Neural cell (in vitro differentiated cells): ENCODE data around the gene MCTP2. TPM values are rescaled to one million over a fixed set of nuclear protein-coding genes. Genes with fewer than 3 reads are reported as not detected.

ENCODE experiments used
- H2AFZ ChIP-seq: fragments of 200-600, 300-800 bp; sonication (generic), shearing (Covaris generic); 2 replicates; pipeline ENCODE4 v1.6.0; 2014; ENCODE audit warnings: low read depth, mild to moderate bottlenecking, antibody characterized with exemption, low read length, moderate library complexity
- H3F3A ChIP-seq: fragments of 200-600 bp; shearing (Covaris generic); 2 replicates; pipeline ENCODE4 v1.6.1; 2016; ENCODE audit warnings: mild to moderate bottlenecking, moderate library complexity, mixed read lengths, antibody characterized with exemption, low read length; ENCODE audit not compliant: insufficient read depth, poor library complexity, severe bottlenecking
- H3K27ac ChIP-seq: fragments of 200-600, 300-800 bp; sonication (generic), shearing (Covaris generic); 2 replicates; pipeline ENCODE4 v1.5.1; 2014; ENCODE audit warnings: mild to moderate bottlenecking, low read length, moderate library complexity
- H3K27me3 ChIP-seq: fragments of 300-800, 200-600 bp; sonication (generic), shearing (Covaris generic); 2 replicates; pipeline ENCODE4 v1.6.0; 2014; ENCODE audit warnings: mild to moderate bottlenecking, low read depth, low read length, moderate library complexity; ENCODE audit not compliant: insufficient read depth
- H3K36me3 ChIP-seq: fragments of 300-800, 200-600 bp; sonication (generic), shearing (Covaris generic); 2 replicates; pipeline ENCODE4 v1.5.1; 2014; ENCODE audit warnings: mild to moderate bottlenecking, antibody characterized with exemption, low read length, moderate library complexity; ENCODE audit not compliant: insufficient read depth
- H3K4me2 ChIP-seq: fragments of 300-800, 200-600 bp; sonication (generic), shearing (Covaris generic); 2 replicates; pipeline ENCODE4 v1.6.0; 2014; ENCODE audit warnings: mild to moderate bottlenecking, low read length
- H3K4me3 ChIP-seq: fragments of 300-800, 200-600 bp; sonication (generic), shearing (Covaris generic); 2 replicates; pipeline ENCODE4 v1.5.1; 2014; ENCODE audit warnings: mild to moderate bottlenecking, low read length, moderate library complexity
- H3K79me2 ChIP-seq: fragments of 200-600 bp; shearing (Covaris generic); replicated peaks from 2 replicates; pipeline ENCODE4 v1.6.0; 2014; ENCODE audit warnings: mild to moderate bottlenecking, low read length, moderate library complexity; ENCODE audit not compliant: insufficient read depth
- H3K9ac ChIP-seq: fragments of 300-800, 200-600 bp; sonication (generic), shearing (Covaris generic); 2 replicates; pipeline ENCODE4 v1.6.1; 2016; ENCODE audit warnings: mild to moderate bottlenecking, low read length, mixed read lengths
- H3K9me2 ChIP-seq: fragments of 200-600 bp; shearing (Covaris generic); 2 replicates; pipeline ENCODE4 v1.6.1; 2016; ENCODE audit warnings: mild to moderate bottlenecking, low read length, mixed read lengths; ENCODE audit not compliant: insufficient read depth
- H3K9me3 ChIP-seq: fragments of 200-600, 300-800 bp; sonication (generic), shearing (Covaris generic); 2 replicates; pipeline ENCODE4 v1.6.1; 2016; ENCODE audit warnings: mild to moderate bottlenecking, mixed run types, low read length, moderate library complexity, mixed read lengths
- H4K20me1 ChIP-seq: fragments of 200-600 bp; shearing (Covaris generic); 2 replicates; pipeline ENCODE4 v1.6.1; 2016; ENCODE audit warnings: mild to moderate bottlenecking, mixed run types; ENCODE audit not compliant: insufficient read depth
- EP300 ChIP-seq: fragments of 450-650 bp; conservative IDR thresholded peaks from 2 replicates; pipeline ENCODE4 v1.6.1; 2014; ENCODE audit warnings: antibody characterized with exemption, mild to moderate bottlenecking, moderate library complexity; ENCODE audit not compliant: poor library complexity, severe bottlenecking
- EZH2 ChIP-seq: fragments of 200-600, 300-800 bp; shearing (Covaris generic), sonication (generic); IDR thresholded peaks from 2 replicates; pipeline ENCODE4 v1.6.1; 2014; ENCODE audit warnings: antibody characterized with exemption, low read length, borderline replicate concordance, mild to moderate bottlenecking; ENCODE audit not compliant: insufficient read depth, poor library complexity, severe bottlenecking
- MXI1 ChIP-seq: fragments of 450-650 bp; conservative IDR thresholded peaks from 2 replicates; pipeline ENCODE4 v1.6.1; 2014; ENCODE audit warnings: antibody characterized with exemption, mild to moderate bottlenecking; ENCODE audit not compliant: poor library complexity, severe bottlenecking
- POLR2AphosphoS5 ChIP-seq: IDR thresholded peaks from 2 replicates; pipeline ENCODE4 v1.6.1; 2012
- RAD21 ChIP-seq: fragments of 450-650 bp; conservative IDR thresholded peaks from 2 replicates; pipeline ENCODE4 v1.6.1; 2014; ENCODE audit warnings: antibody characterized with exemption, mild to moderate bottlenecking, moderate library complexity
- SMC3 ChIP-seq: fragments of 450-650 bp; conservative IDR thresholded peaks from 2 replicates; pipeline ENCODE4 v1.6.1; 2014; ENCODE audit warnings: antibody characterized with exemption, mild to moderate bottlenecking, moderate library complexity; ENCODE audit not compliant: poor library complexity
- TAF1 ChIP-seq: IDR thresholded peaks from 2 replicates; pipeline ENCODE4 v1.6.1; 2012; ENCODE audit warnings: low read depth
- polyA plus RNA-seq: library from polyadenylated mRNA; depleted of rRNA; stranded (reverse); fragments of >200 nt; gene quantifications from 2 replicates; pipeline ENCODE4 v1.2.3, GENCODE V29; 2014
- TF ChIP-seq, protein P1 (sequence below): fragments of 450-650 bp; IDR thresholded peaks from 2 replicates; pipeline ENCODE4 v1.5.1; 2014; ENCODE audit warnings: antibody characterized with exemption, mild to moderate bottlenecking, moderate library complexity; ENCODE audit not compliant: poor library complexity, severe bottlenecking
- TF ChIP-seq, protein P2 (sequence below): IDR thresholded peaks from 2 replicates; pipeline ENCODE4 v1.6.1; 2012; ENCODE audit warnings: borderline replicate concordance

Gene MCTP2
- polyA plus RNA-seq, 1 donor from 2014 or later = not detected

DNA sequence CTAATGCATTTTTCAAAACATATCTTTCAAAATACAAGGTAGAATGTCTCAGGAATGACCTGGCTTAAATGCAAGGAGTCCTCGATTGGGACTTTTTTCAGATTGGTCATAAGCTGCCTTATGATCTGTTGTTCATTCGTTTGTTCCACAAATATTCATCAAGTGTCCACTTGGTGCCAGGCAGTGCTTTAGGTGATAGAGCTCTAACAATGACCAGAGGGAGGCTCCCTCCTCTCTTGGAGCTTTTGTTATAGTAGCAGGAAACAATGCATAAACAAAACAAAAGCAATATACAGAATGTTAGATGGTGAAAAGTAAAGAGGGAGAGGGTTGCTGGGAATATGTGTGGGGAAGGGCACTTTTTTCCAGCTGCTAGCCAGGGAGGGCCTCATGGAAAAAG lies 156.1 kb downstream of the MCTP2 start:
- H3K9me3 ChIP-seq = no peaks in the 10 kb centered on the region
- H3F3A ChIP-seq = no peaks in the 10 kb centered on the region
- H3K27me3 ChIP-seq = no peaks in the 10 kb centered on the region
- H3K9ac ChIP-seq = no peak overlapping the region
- no peak overlapping the region for H3K4me3 ChIP-seq
- H3K27ac ChIP-seq = no peak overlapping the region
- no peak overlapping the region for H3K4me2 ChIP-seq
- no peak overlapping the region for H2AFZ ChIP-seq
- no peaks in the 10 kb centered on the region for H3K36me3 ChIP-seq
- H4K20me1 ChIP-seq = no peaks in the 10 kb centered on the region
- TF ChIP-seq TAF1 (no peak), EP300 (no peak), EZH2 (no peak), MXI1 (no peak), RAD21 (no peak), POLR2AphosphoS5 (no peak), SMC3 (no peak)
- TF ChIP-seq, protein P1, sequence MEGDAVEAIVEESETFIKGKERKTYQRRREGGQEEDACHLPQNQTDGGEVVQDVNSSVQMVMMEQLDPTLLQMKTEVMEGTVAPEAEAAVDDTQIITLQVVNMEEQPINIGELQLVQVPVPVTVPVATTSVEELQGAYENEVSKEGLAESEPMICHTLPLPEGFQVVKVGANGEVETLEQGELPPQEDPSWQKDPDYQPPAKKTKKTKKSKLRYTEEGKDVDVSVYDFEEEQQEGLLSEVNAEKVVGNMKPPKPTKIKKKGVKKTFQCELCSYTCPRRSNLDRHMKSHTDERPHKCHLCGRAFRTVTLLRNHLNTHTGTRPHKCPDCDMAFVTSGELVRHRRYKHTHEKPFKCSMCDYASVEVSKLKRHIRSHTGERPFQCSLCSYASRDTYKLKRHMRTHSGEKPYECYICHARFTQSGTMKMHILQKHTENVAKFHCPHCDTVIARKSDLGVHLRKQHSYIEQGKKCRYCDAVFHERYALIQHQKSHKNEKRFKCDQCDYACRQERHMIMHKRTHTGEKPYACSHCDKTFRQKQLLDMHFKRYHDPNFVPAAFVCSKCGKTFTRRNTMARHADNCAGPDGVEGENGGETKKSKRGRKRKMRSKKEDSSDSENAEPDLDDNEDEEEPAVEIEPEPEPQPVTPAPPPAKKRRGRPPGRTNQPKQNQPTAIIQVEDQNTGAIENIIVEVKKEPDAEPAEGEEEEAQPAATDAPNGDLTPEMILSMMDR = no peak
- TF ChIP-seq, protein P2, sequence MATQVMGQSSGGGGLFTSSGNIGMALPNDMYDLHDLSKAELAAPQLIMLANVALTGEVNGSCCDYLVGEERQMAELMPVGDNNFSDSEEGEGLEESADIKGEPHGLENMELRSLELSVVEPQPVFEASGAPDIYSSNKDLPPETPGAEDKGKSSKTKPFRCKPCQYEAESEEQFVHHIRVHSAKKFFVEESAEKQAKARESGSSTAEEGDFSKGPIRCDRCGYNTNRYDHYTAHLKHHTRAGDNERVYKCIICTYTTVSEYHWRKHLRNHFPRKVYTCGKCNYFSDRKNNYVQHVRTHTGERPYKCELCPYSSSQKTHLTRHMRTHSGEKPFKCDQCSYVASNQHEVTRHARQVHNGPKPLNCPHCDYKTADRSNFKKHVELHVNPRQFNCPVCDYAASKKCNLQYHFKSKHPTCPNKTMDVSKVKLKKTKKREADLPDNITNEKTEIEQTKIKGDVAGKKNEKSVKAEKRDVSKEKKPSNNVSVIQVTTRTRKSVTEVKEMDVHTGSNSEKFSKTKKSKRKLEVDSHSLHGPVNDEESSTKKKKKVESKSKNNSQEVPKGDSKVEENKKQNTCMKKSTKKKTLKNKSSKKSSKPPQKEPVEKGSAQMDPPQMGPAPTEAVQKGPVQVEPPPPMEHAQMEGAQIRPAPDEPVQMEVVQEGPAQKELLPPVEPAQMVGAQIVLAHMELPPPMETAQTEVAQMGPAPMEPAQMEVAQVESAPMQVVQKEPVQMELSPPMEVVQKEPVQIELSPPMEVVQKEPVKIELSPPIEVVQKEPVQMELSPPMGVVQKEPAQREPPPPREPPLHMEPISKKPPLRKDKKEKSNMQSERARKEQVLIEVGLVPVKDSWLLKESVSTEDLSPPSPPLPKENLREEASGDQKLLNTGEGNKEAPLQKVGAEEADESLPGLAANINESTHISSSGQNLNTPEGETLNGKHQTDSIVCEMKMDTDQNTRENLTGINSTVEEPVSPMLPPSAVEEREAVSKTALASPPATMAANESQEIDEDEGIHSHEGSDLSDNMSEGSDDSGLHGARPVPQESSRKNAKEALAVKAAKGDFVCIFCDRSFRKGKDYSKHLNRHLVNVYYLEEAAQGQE = no peak
- no peaks in the 10 kb centered on the region for H3K9me2 ChIP-seq
- H3K79me2 ChIP-seq = no peaks in the 10 kb centered on the region

DNA sequence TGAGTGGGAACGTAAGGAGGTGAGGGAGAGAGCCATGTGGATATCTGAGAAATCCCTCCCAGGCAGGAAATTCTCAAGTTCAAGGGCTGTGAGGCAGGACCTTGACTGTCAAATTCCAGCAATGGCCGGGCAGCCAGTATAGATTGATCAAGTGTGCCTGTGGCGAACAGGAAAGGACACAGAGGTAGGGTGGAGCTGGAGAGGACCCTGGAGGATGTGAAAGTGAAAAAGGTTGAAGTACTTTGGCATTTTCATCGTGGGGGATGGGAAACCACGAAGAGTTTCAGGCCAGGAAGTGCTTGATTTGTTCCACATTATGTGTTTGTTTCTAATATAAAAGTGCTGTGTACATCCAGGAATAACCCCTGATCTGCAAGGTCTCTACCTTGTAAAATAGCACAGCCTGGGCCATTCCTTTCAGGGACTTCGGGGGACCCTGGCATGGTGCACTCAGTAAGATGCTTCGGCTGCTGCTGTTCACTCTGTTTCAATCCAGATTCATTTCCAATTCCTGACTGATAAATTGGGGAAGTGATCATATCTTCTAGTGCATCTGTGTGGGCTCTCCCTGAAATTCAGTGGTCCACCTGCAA lies 156.6 kb downstream of the MCTP2 start:
- no peaks in the 10 kb centered on the region for H3K79me2 ChIP-seq
- H3K9me3 ChIP-seq = no peaks in the 10 kb centered on the region
- no peak overlapping the region for H2AFZ ChIP-seq
- H3K27me3 ChIP-seq = no peaks in the 10 kb centered on the region
- H3K9ac ChIP-seq = no peak overlapping the region
- H3K4me2 ChIP-seq = no peak overlapping the region
- no peaks in the 10 kb centered on the region for H3K9me2 ChIP-seq
- H4K20me1 ChIP-seq = no peaks in the 10 kb centered on the region
- H3F3A ChIP-seq = no peaks in the 10 kb centered on the region
- no peak overlapping the region for H3K27ac ChIP-seq
- no peak overlapping the region for H3K4me3 ChIP-seq
- no peak for TF ChIP-seq RAD21
- no peak for TF ChIP-seq TAF1
- TF ChIP-seq MXI1 = no peak
- no peak for TF ChIP-seq SMC3
- no peak for TF ChIP-seq EP300
- TF ChIP-seq, protein P1 = no peak
- TF ChIP-seq EZH2 = no peak
- TF ChIP-seq, protein P2 = no peak
- no peak for TF ChIP-seq POLR2AphosphoS5
- no peaks in the 10 kb centered on the region for H3K36me3 ChIP-seq
